Stimulated activated naive CD8-positive, alpha-beta T cell treated with anti-CD3 and anti-CD28 coated beads, Interleukin-15, amount 100 ng/mL, for 72 hours (primary cell): ENCODE results near the gene SIGLEC9.

Experiments used
- ATAC-seq: fragments of 150-1000 bp; cut with Tn5 transposase; 2 replicates; pipeline ENCODE4 v1.10.0; 2021; ENCODE audit warnings: mild to moderate bottlenecking, moderate library complexity
- DNase-seq, 2 donors: peaks; one replicate each; pipeline ENCODE4 v3.0.0; 2021 to 2022
- H3K27ac Mint-ChIP-seq, 2 donors: one replicate each; pipeline ENCODE4 v1.8.0; 2022; ENCODE audit warnings: mild to moderate bottlenecking in 2 of 2, mixed read lengths in 2 of 2, moderate library complexity in 2 of 2
- H3K27me3 Mint-ChIP-seq: one replicate; pipeline ENCODE4 v1.8.0; 2022; ENCODE audit warnings: mixed read lengths
- H3K4me1 Mint-ChIP-seq: one replicate; pipeline ENCODE4 v1.8.0; 2022; ENCODE audit warnings: mild to moderate bottlenecking, mixed read lengths
- H3K4me3 Mint-ChIP-seq, 2 donors: one replicate each; pipeline ENCODE4 v1.8.0; 2022; ENCODE audit warnings: mild to moderate bottlenecking in 2 of 2, mixed read lengths in 2 of 2, moderate library complexity in 1 of 2
- H3K9me3 Mint-ChIP-seq, 2 donors: one replicate each; pipeline ENCODE4 v1.8.0; 2022; ENCODE audit warnings: mixed read lengths in 2 of 2

The SIGLEC9 gene

DNA sequence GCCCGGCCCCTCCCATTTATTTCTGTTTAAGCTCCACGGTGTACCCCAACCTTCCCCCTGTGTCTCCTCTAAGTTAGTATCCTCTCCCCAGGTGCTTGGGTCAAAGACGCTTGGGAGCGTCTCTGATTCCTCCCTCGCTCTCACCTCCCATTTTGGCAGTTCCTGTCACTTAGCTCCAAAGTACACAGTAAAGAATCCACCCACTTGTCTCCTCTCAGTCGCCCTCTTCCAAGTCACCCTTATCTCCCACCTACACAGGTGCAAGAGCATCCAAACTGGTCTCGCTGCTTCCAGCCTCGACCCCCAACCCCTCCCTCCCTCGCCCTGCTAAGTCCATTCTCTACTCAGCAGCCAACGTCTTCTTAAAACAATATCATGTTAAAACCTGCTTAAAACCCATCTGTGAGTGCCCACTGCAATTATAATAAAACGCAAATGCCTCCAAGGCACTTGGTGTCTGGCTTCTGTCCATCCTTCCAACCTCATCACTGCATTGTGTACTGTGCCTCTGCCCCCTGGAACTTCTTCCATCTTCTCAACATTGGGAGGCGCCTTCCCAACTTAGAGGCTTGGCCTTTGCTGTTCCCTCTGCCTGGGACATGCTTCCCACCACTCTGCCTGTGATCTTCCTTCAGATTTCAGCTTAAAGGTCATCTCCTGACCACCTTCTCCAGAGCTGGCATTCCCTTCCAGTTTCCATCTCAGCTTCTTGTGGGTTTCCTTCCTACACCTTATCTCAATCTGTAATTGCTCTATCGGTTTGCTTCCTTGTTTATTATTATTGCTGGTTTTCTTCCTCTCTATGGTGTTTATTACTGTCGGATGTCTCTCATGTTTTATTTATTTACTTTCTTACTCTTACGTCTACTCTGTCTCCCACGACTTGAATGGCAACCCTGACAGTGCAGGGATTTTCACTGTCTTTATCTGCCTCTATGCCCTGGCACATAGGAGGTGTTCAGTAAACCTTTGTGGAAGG, 32.5 kb upstream of the SIGLEC9 start:
- H3K4me1 Mint-ChIP-seq: peaks cover 18% of the 10 kb centered on the region
- DNase-seq (no peak), ATAC-seq (no peak)
- H3K27ac Mint-ChIP-seq: peak overlapping the region; percentile 0 to 34
- no peaks in the 10 kb centered on the region for H3K9me3 Mint-ChIP-seq
- no peaks in the 10 kb centered on the region for H3K27me3 Mint-ChIP-seq
- H3K4me3 Mint-ChIP-seq: no peak overlapping the region

GRCh38 chr19:51093101-51093500, 31.6 kb upstream of the SIGLEC9 start:
- no peak for DNase-seq
- H3K4me1 Mint-ChIP-seq: peaks cover 25% of the 10 kb centered on the region
- H3K9me3 Mint-ChIP-seq: no peaks in the 10 kb centered on the region
- no peak overlapping the region for H3K4me3 Mint-ChIP-seq
- ATAC-seq: no peak
- H3K27me3 Mint-ChIP-seq: no peaks in the 10 kb centered on the region
- peak overlapping the region in 1 of 2 donors; percentile 93 for H3K27ac Mint-ChIP-seq

DNA sequence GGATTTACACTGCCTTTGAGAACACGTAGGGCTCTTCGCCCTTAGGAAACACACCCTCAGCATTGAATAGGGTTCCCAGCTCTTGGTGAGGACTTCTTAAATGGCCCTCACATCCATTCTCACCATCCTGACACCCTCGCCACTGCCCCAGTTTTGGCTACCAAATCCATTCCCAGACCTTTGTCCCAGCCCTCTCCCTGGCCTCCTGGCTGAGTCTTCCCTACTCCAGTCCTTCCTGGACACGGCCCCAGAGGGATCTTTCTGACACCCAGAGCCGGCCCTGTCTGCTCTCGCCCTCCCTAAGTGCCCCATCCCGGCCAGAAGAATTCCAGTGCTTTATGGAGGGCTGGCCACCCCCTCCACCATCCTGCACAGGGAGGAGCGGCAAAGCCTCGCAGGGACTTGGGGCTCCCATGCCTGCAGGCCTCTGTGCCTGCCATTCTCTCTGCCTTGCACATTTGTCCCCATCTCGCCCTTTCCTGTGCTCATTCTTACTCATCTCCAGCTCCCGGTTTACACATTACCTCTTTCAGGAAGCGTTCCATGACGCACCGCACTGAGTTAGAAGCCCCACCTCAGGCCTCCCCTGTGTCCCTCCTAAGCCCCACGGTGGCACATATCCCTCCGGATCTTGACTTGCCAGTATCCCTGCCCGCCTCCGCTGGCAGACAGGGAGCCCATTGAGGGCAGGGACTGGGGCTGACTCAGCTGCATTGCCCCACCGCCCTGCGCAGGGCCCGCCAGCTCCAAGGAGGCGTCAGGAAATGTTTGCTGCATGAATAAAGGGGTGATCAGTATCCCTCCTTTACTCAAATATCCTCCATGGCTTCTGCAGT, 31.0 kb upstream of the SIGLEC9 start:
- no peak for DNase-seq
- Mint-ChIP-seq H3K4me1 (peaks cover 25% of the 10 kb centered on the region), H3K27ac (peak overlapping the region in 1 of 2 donors; percentile 93), H3K4me3 (no peak overlapping the region), H3K27me3 (no peaks in the 10 kb centered on the region), H3K9me3 (no peaks in the 10 kb centered on the region)
- no peak for ATAC-seq

DNA sequence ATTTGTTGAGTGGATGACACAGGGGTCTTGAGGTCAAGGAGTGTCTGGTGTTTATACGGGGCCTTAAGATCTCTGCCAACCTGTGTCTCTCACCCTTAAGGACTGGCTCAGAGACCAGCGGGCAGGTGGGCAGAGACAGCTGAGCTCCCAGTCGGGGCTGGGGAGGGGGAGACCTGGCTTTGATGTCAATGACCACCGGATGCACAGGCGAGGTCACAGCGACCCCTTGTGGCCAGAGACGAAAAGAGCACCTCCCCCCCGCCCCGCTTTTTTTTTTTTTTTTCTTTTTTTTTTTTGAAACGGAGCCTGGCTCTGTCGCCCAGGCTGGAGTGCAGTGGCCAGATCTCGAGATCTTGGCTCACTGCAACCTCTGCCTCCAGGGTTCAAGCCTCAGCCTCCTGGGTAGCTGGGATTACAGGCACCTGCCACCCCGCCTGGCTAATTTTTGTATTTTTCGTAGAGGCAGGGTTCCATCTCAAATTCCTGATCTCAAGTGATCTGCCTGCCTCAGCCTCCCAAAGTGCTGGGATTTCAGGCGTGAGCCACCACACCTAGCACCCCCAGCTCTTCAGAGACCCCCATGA, 29.9 kb upstream of the SIGLEC9 start:
- no peaks in the 10 kb centered on the region for H3K9me3 Mint-ChIP-seq
- ATAC-seq: no peak

DNA sequence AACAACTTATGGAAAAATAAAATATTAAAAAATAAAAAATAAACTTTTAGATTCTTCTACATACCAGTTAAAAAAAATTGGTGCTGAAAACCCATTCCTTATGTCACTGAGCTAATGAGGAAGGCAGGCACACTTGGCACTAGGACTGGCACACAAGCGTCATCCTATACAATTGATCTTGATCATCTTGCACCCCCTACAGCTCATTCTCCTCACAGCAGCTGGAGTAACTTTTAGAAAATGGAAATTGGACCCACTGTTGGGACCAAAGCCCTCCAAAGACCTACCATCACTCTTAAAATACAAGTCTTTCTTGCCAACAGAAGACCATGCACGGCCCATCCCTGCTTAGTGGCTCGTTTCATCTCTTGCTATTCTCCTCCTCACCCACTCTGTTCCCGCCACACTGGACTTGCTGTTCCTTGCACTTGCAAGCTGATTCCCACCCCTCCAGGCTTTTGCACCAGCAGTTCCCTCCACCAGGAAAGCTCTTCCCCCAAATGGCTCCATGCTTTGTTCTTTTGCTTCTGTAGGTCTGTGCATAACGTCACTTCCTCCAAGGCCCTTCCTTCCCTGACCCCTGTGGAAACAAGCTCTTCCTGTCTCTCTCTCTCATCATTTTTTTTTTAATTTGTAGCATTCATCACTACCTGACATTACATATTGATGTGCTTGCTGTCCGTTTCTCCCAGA, 28.1 kb upstream of the SIGLEC9 start:
- Mint-ChIP-seq H3K4me1 (peaks cover 37% of the 10 kb centered on the region), H3K27me3 (no peaks in the 10 kb centered on the region), H3K27ac (no peak overlapping the region), H3K9me3 (no peaks in the 10 kb centered on the region), H3K4me3 (no peak overlapping the region)
- ATAC-seq (no peak), DNase-seq (no peak)

More for the DNA sequence above, 29.9 kb upstream of the SIGLEC9 start:
- no peak for DNase-seq
- H3K27me3 Mint-ChIP-seq: no peaks in the 10 kb centered on the region
- H3K4me1 Mint-ChIP-seq: peaks cover 34% of the 10 kb centered on the region
- H3K4me3 Mint-ChIP-seq: no peak overlapping the region
- H3K27ac Mint-ChIP-seq: no peak overlapping the region

DNA sequence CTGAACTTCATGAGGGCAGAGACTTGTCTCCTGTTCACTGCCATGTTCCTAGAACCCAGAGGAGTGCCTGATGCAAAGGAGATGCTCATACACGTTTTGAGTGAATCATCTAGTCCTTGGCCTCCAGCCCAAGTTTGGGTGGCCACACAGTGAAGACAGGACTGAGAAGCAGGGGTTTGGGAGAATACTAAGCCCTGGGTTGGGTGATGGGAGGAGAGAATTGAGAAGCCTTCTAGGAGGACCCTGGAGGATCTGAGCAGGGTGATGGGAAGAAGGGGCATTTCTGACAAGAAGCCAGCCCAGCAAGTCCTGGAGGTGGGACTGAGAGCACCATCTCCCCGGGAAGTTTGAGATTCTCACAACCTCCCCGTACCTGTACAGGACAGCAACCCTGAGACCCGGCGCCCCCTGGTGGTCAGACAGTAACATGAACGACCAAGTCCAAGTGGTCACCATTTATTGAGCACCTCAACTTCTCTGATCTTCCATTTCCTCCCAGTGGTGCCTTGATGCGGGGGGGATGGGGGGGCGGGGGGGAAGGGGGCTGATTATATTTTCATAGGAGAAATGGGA, 27.5 kb upstream of the SIGLEC9 start:
- peaks cover 37% of the 10 kb centered on the region for H3K4me1 Mint-ChIP-seq
- ATAC-seq (peak; percentile 69), DNase-seq (peak; percentile 53 to 63)
- no peaks in the 10 kb centered on the region for H3K27me3 Mint-ChIP-seq
- H3K27ac Mint-ChIP-seq: peak overlapping the region in 1 of 2 donors; percentile 29
- no peaks in the 10 kb centered on the region for H3K9me3 Mint-ChIP-seq
- H3K4me3 Mint-ChIP-seq: no peak overlapping the region

DNA sequence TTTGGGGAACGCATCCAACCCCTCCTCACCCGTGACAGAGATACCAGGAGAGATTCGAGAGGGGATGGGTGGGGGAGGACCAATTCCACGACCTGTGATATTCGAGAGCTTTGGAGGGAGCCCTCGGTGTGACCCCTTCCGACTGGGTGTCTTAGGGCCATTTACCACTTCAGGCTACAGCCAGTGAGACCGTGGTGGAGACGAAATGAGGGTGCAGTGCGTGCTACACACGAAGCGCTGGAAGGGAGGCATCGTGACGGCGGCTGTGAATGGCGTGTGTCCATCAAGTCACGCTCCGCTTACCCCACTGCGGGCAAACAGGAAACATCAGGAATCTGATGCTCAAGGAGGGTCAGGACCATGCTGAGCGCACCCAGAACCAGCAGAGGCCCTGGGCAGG, 26.9 kb upstream of the SIGLEC9 start:
- no peak for DNase-seq
- no peak for ATAC-seq
- H3K4me3 Mint-ChIP-seq: no peak overlapping the region
- peaks cover 37% of the 10 kb centered on the region for H3K4me1 Mint-ChIP-seq
- no peaks in the 10 kb centered on the region for H3K27me3 Mint-ChIP-seq
- no peaks in the 10 kb centered on the region for H3K9me3 Mint-ChIP-seq
- peak overlapping the region in 1 of 2 donors; percentile 29 for H3K27ac Mint-ChIP-seq

DNA sequence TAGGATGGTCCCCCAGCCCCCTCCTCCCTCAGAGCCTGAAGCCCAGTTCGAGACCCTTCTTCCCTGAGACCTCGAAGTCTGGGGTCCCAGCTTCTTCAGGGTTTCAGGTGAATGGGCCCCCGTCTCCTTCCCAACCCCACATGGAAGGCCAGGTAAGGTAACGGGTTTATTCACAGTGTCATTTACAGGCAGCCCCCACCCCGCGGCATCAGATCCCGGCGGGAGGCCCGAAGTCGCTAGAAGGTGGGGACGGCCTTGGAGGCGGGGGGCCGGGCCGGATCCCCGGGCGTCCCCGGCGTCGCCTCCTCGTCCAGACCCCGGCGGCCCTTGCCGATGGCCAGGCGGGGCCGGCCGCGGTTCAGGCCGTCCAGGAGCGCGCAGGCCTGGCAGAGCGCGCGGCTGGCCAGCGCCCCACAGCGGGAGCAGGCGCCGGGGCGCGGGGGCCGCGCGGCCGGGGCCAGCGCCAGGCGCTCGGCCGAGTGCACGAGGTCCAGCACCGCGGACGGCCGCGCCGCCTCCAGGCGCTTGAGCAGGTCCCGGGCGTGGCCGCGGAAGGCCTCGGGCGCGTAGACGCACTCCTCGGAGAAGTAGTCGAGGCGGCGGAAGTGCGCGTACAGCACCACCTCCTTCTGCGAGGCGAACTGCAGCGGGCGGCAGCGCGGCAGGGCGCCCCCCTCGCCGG, 26.2 kb upstream of the SIGLEC9 start:
- no peaks in the 10 kb centered on the region for H3K27me3 Mint-ChIP-seq
- H3K4me1 Mint-ChIP-seq: peaks cover 41% of the 10 kb centered on the region
- ATAC-seq: peak; percentile 70
- no peak for DNase-seq
- H3K9me3 Mint-ChIP-seq: no peaks in the 10 kb centered on the region
- peak overlapping the region in 1 of 2 donors; percentile 63 for H3K4me3 Mint-ChIP-seq
- no peak overlapping the region for H3K27ac Mint-ChIP-seq

DNA sequence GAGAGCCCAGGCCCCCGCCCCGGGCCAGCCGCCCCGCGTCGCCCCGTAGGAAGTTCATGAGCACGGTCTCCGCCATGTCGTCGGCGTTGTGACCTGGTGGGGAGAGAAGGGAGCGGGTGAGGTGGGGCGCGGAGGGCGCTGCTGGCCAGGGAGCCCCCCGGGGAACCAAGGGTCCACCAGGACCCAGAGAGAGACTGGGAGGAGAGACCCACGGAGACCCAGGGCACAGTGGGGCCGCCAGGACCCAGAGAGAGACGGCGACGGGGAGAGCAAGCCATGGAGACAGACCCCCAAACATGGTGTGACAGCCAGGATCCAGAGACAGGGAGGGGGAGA, 25.7 kb upstream of the SIGLEC9 start:
- no peak overlapping the region for H3K27ac Mint-ChIP-seq
- no peak for DNase-seq
- H3K27me3 Mint-ChIP-seq: no peaks in the 10 kb centered on the region
- ATAC-seq: no peak
- no peaks in the 10 kb centered on the region for H3K9me3 Mint-ChIP-seq
- H3K4me1 Mint-ChIP-seq: peaks cover 41% of the 10 kb centered on the region
- H3K4me3 Mint-ChIP-seq: peak overlapping the region; percentile 19 to 63

- Mint-ChIP-seq H3K4me1 (peaks cover 48% of the 10 kb centered on the region), H3K27me3 (no peaks in the 10 kb centered on the region), H3K27ac (peak overlapping the region in 1 of 2 donors; percentile 86), H3K9me3 (no peaks in the 10 kb centered on the region), H3K4me3 (no peak overlapping the region)
- DNase-seq (no peak), ATAC-seq (no peak)
These were observed 24.1 kb upstream of the SIGLEC9 start for GRCh38 chr19:51100601-51101000.

- no peaks in the 10 kb centered on the region for H3K27me3 Mint-ChIP-seq
- DNase-seq: no peak
- H3K9me3 Mint-ChIP-seq: no peaks in the 10 kb centered on the region
- peaks cover 55% of the 10 kb centered on the region for H3K4me1 Mint-ChIP-seq
- no peak overlapping the region for H3K27ac Mint-ChIP-seq
- H3K4me3 Mint-ChIP-seq: no peak overlapping the region
- no peak for ATAC-seq
These were observed 23.4 kb upstream of the SIGLEC9 start for GRCh38 chr19:51101171-51101865.

DNA sequence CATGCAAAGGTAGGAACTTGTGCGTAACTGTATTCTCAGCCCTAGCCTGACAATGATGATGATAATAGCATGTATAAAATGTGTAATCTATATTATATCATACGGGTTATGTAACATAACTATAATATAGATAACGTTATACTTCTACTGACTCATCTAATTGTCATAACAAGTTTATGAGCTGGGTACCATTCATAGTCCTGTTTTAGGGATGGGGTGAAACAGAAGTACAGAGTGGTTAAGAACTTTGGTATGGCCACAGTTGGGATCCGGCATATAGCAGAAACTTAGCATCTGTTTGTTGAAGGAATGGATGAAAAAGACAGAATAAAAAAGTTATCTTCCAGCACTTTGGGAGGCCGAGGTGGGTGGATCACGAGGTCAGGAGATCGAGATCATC, 21.7 kb upstream of the SIGLEC9 start:
- ATAC-seq (no peak), DNase-seq (no peak)
- H3K9me3 Mint-ChIP-seq: no peaks in the 10 kb centered on the region
- H3K4me1 Mint-ChIP-seq: peaks cover 53% of the 10 kb centered on the region
- H3K27ac Mint-ChIP-seq: peak overlapping the region in 1 of 2 donors; percentile 91
- no peak overlapping the region for H3K4me3 Mint-ChIP-seq
- H3K27me3 Mint-ChIP-seq: no peaks in the 10 kb centered on the region

DNA sequence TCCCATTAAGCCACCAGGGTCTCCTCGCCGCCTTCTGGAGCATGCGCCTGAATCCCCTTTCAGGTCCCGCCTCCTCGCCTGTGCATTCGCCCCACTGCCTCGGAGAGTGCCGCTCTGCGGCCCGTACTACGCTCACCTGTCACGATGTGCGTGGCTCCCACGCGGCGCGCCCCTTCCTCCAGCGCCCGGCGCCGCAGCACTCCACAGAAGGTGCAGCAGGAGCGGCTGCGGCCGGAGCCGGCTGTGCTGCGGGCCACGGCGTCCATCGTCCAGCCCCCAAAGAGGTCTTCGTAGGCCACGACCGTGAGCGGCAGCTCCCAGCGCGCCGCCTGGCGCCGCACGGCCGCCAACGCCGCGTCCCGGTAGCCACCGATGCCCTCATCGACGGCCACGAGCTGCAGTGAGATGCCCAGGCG, 20.8 kb upstream of the SIGLEC9 start:
- no peaks in the 10 kb centered on the region for H3K9me3 Mint-ChIP-seq
- DNase-seq (no peak), ATAC-seq (no peak)
- no peaks in the 10 kb centered on the region for H3K27me3 Mint-ChIP-seq
- H3K4me3 Mint-ChIP-seq: no peak overlapping the region
- no peak overlapping the region for H3K27ac Mint-ChIP-seq
- H3K4me1 Mint-ChIP-seq: peaks cover 61% of the 10 kb centered on the region
